Measurements from ENCODE around the gene RUNDC3A.

RUNDC3A gene

GRCh38 chr17:44267165-44267455 lies 41.3 kb upstream of the RUNDC3A start:
- TF ChIP-seq CTCF (IDR thresholded peaks at IDR 0.05; ENCODE audit: insufficient read depth, low read length, missing control alignments): no peak
- ChIA-PET POLR2A (no interaction called here), CTCF (no interaction called here)
- no peak overlapping the region for H3K4me3 ChIP-seq (ENCODE audit: low read depth, low read length)
- no peak for DNase-seq (ENCODE audit: low read depth, low spot score)

- CTCF ChIA-PET: no interaction called here
- no peak for TF ChIP-seq CTCF (IDR thresholded peaks at IDR 0.05; ENCODE audit: insufficient read depth, low read length, missing control alignments)
- POLR2A ChIA-PET: interaction anchor here (0.6 kb wide), 1 partner anchor 59 kb away, joined by 4 read pairs; no protein-coding TSS in a partner anchor
- no peak within 1 kb of the TSS for H3K4me3 ChIP-seq (ENCODE audit: low read depth, low read length)
- no peak for DNase-seq (ENCODE audit: low read depth, low spot score)
Observed at GRCh38 chr17:44267818-44268490, 40.4 kb upstream of the RUNDC3A start, which contains the start of gene SLC4A1. Gene SLC4A1, minus strand, starts transcription at chr17:44268135. Its CDS starts 5,269 bp downstream, at chr17:44262866.

GRCh38 chr17:44268709-44269534 lies 39.5 kb upstream of the RUNDC3A start:
- ChIA-PET POLR2A (interaction anchor here (0.6 kb wide), 1 partner anchor 58 kb away, joined by 4 read pairs; no protein-coding TSS in a partner anchor), CTCF (no interaction called here)
- TF ChIP-seq CTCF (IDR thresholded peaks at IDR 0.05; ENCODE audit: insufficient read depth, low read length, missing control alignments): no peak
- DNase-seq (ENCODE audit: low read depth, low spot score): no peak
- no peak overlapping the region for H3K4me3 ChIP-seq (ENCODE audit: low read depth, low read length)

- no peak for TF ChIP-seq CTCF (IDR thresholded peaks at IDR 0.05; ENCODE audit: insufficient read depth, low read length, missing control alignments)
- no peak overlapping the region for H3K4me3 ChIP-seq (ENCODE audit: low read depth, low read length)
- ChIA-PET POLR2A (no interaction called here), CTCF (no interaction called here)
- no peak for DNase-seq (ENCODE audit: low read depth, low spot score)
Observed at GRCh38 chr17:44269535-44270240, 38.7 kb upstream of the RUNDC3A start.

GRCh38 chr17:44272321-44272951 lies 36.0 kb upstream of the RUNDC3A start:
- POLR2A ChIA-PET: no interaction called here
- no peak overlapping the region for H3K4me3 ChIP-seq (ENCODE audit: low read depth, low read length)
- CTCF ChIA-PET: interaction anchor here (1.4 kb wide), 1 partner anchor 9 kb away, joined by 3 read pairs; no protein-coding TSS in a partner anchor
- TF ChIP-seq CTCF (IDR thresholded peaks at IDR 0.05; ENCODE audit: insufficient read depth, low read length, missing control alignments): no peak
- no peak for DNase-seq (ENCODE audit: low read depth, low spot score)
